ENCODE data around the gene KRT16. TPM values are rescaled to one million over a fixed set of nuclear protein-coding genes. Genes with fewer than 3 reads are reported as not detected.

The KRT16 gene
- total RNA-seq, 1 donor: 4.3 TPM

GRCh38 chr17:41602524-41602923 is 10.0 kb downstream of the KRT16 start:
- Histone ChIP-seq H3K79me2 (ENCODE audit: insufficient read depth, low read length) (no peaks in the 10 kb centered on the region), H3K4me2 (ENCODE audit: insufficient read depth, low read length) (no peak overlapping the region), H3K27me3 (ENCODE audit: insufficient read depth, low read length) (peaks cover 8% of the 10 kb centered on the region), H3K4me1 (ENCODE audit: insufficient read depth, low read length) (no peaks in the 10 kb centered on the region), H2AFZ (ENCODE audit: low read length) (no peak overlapping the region), H3K36me3 (ENCODE audit: insufficient read depth, low read length) (no peaks in the 10 kb centered on the region), H4K20me1 (ENCODE audit: insufficient read depth, low read length) (no peaks in the 10 kb centered on the region), H3K4me3 (ENCODE audit: insufficient read depth, low read length) (no peak overlapping the region), H3K9me3 (ENCODE audit: low read depth, low read length) (peaks cover 5% of the 10 kb centered on the region), H3K27ac (ENCODE audit: low read depth, low read length) (no peak overlapping the region)
- no peak for TF ChIP-seq CTCF (IDR thresholded peaks at IDR 0.05; ENCODE audit: extremely low read depth, low read depth, low read length)
- no peak for DNase-seq (ENCODE audit: insufficient read length, low spot score, missing footprints)

GRCh38 chr17:41600318-41600717 is 12.2 kb downstream of the KRT16 start:
- peaks cover 16% of the 10 kb centered on the region for H3K27me3 ChIP-seq (ENCODE audit: insufficient read depth, low read length)
- H3K27ac ChIP-seq (ENCODE audit: low read depth, low read length): no peak overlapping the region
- H3K4me3 ChIP-seq (ENCODE audit: insufficient read depth, low read length): no peak overlapping the region
- no peak overlapping the region for H3K4me2 ChIP-seq (ENCODE audit: insufficient read depth, low read length)
- H4K20me1 ChIP-seq (ENCODE audit: insufficient read depth, low read length): no peaks in the 10 kb centered on the region
- H3K79me2 ChIP-seq (ENCODE audit: insufficient read depth, low read length): no peaks in the 10 kb centered on the region
- no peaks in the 10 kb centered on the region for H3K4me1 ChIP-seq (ENCODE audit: insufficient read depth, low read length)
- TF ChIP-seq CTCF (IDR thresholded peaks at IDR 0.05; ENCODE audit: extremely low read depth, low read depth, low read length): no peak
- no peaks in the 10 kb centered on the region for H3K9me3 ChIP-seq (ENCODE audit: low read depth, low read length)
- no peaks in the 10 kb centered on the region for H3K36me3 ChIP-seq (ENCODE audit: insufficient read depth, low read length)
- no peak overlapping the region for H2AFZ ChIP-seq (ENCODE audit: low read length)
- no peak for DNase-seq (ENCODE audit: insufficient read length, low spot score, missing footprints)

GRCh38 chr17:41599680-41600079 is 12.9 kb downstream of the KRT16 start:
- Histone ChIP-seq H2AFZ (ENCODE audit: low read length) (no peak overlapping the region), H3K9me3 (ENCODE audit: low read depth, low read length) (no peaks in the 10 kb centered on the region), H3K4me2 (ENCODE audit: insufficient read depth, low read length) (no peak overlapping the region), H3K4me1 (ENCODE audit: insufficient read depth, low read length) (no peaks in the 10 kb centered on the region), H3K79me2 (ENCODE audit: insufficient read depth, low read length) (no peaks in the 10 kb centered on the region), H3K4me3 (ENCODE audit: insufficient read depth, low read length) (no peak overlapping the region), H3K36me3 (ENCODE audit: insufficient read depth, low read length) (no peaks in the 10 kb centered on the region), H4K20me1 (ENCODE audit: insufficient read depth, low read length) (no peaks in the 10 kb centered on the region), H3K27me3 (ENCODE audit: insufficient read depth, low read length) (peaks cover 23% of the 10 kb centered on the region), H3K27ac (ENCODE audit: low read depth, low read length) (no peak overlapping the region)
- DNase-seq (ENCODE audit: insufficient read length, low spot score, missing footprints): no peak
- TF ChIP-seq CTCF (IDR thresholded peaks at IDR 0.05; ENCODE audit: extremely low read depth, low read depth, low read length): no peak

- Histone ChIP-seq H3K4me1 (ENCODE audit: insufficient read depth, low read length) (no peaks in the 10 kb centered on the region), H3K27me3 (ENCODE audit: insufficient read depth, low read length) (peaks cover 25% of the 10 kb centered on the region), H3K4me3 (ENCODE audit: insufficient read depth, low read length) (no peak overlapping the region), H4K20me1 (ENCODE audit: insufficient read depth, low read length) (no peaks in the 10 kb centered on the region), H2AFZ (ENCODE audit: low read length) (no peak overlapping the region), H3K27ac (ENCODE audit: low read depth, low read length) (no peak overlapping the region), H3K9me3 (ENCODE audit: low read depth, low read length) (no peaks in the 10 kb centered on the region), H3K4me2 (ENCODE audit: insufficient read depth, low read length) (no peak overlapping the region), H3K79me2 (ENCODE audit: insufficient read depth, low read length) (no peaks in the 10 kb centered on the region), H3K36me3 (ENCODE audit: insufficient read depth, low read length) (no peaks in the 10 kb centered on the region)
- DNase-seq (ENCODE audit: insufficient read length, low spot score, missing footprints): no peak
- no peak for TF ChIP-seq CTCF (IDR thresholded peaks at IDR 0.05; ENCODE audit: extremely low read depth, low read depth, low read length)
Observed at GRCh38 chr17:41595585-41595984, 17.0 kb downstream of the KRT16 start.

All from osteoblast (primary cell).